DOHH2 (cell line): ENCODE results near the gene HNRNPR.
"Not testable (repeated sequence)": the region's sequence is repeated elsewhere in the genome, so short reads cannot be mapped to it uniquely, and the experiment has no call there.

ENCODE experiments used
- CTCF ChIP-seq: fragments of 200-600 bp; sonication (generic); IDR thresholded peaks from one replicate; pipeline ENCODE4 v1.5.1; 2014; ENCODE audit warnings: antibody characterized with exemption, mild to moderate bottlenecking, low read depth, low read length; ENCODE audit not compliant: poor library complexity, severe bottlenecking
- EZH2phosphoT487 ChIP-seq: fragments of 200-600 bp; sonication (generic); IDR thresholded peaks from 2 replicates; pipeline ENCODE4 v1.6.1; 2017; ENCODE audit warnings: borderline replicate concordance, mild to moderate bottlenecking, antibody characterized with exemption, low read length, moderate library complexity, mixed read lengths

GRCh38 chr1:23374079-23374735 is 30.1 kb upstream of the HNRNPR start:
- not testable (repeated sequence) for TF ChIP-seq CTCF, EZH2phosphoT487
